T-helper 22 cell (primary cell): ENCODE measurements around the gene FAAP100.

Experiments used
- DNase-seq: peaks from one replicate; pipeline ENCODE4 v3.0.0-alpha.2; 2020; ENCODE audit warnings: low read depth

FAAP100 gene

GRCh38 chr17:81577278-81578000 lies 25.3 kb upstream of the FAAP100 start:
- DNase-seq, result no peak

DNA sequence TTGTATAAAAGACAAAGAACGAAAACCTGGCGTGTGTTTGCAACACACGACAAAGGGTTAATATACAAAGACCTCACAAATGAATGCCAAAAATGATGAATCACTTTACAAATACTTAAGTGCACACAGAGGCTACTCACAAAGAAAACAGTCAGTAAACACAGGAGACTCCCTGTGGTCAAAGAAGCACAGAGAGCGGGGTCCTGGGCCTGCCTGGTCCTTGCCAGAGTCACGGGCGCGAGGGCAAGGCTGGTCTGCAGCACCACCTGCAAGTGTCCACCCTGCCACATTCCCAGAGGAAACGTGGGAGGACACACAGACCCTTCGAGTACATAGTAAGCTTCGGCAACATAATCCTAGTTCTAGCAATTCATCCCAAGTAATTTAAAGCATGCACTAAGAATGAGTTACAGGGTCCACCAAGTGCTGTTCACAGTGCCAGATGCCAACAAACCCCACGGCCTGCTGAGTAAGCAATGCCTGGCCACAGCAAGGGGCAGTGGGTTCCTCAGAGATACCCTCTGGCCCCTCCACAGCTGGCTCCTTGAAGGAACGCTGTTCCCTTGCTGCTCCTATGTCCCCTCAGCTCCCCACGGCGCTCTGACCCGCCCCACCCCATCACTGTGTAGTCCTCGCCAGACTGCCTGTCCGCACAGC lies 24.6 kb upstream of the FAAP100 start:
- DNase-seq, result no peak

- DNase-seq, result no peak
These were observed 23.7 kb upstream of the FAAP100 start for GRCh38 chr17:81575836-81576235.

DNA sequence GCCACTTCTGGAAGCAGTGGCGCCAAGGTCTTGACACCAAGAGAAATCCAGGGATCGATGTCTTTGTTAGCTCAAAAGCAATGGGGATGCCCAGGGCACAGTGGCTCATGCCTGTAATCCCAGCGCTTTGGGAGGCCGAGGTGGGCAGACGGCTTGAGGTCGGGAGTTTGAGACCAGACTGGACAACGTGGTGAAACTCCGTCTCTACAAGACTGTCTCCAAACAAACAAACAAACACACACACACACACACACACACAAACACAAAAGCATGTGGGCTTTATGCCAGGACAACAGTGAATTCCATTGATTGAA lies 22.4 kb upstream of the FAAP100 start:
- DNase-seq, result no peak

- no peak for DNase-seq
These were observed 21.9 kb upstream of the FAAP100 start for GRCh38 chr17:81573794-81574642.

GRCh38 chr17:81572563-81573168 lies 20.5 kb upstream of the FAAP100 start:
- DNase-seq, result no peak

DNA sequence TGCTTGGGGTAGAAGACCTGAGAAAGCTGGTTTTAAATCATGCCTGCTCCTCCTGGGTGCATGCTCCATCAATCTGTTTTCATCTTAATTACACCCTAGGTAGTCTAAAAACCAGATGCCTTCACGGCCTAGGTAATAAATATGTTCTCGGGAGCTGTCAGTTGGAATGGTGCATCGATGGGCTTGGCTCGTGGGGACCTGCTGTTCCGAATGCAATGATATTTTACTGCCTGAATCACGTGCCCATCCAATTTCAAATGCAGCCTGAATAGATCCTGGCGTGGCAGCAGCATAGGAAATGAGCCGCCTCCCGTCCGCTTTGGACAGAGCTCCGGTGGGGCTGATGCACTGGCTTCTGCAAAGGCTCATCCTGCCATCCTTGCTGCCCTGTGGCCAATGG lies 18.8 kb upstream of the FAAP100 start:
- DNase-seq, result no peak

DNA sequence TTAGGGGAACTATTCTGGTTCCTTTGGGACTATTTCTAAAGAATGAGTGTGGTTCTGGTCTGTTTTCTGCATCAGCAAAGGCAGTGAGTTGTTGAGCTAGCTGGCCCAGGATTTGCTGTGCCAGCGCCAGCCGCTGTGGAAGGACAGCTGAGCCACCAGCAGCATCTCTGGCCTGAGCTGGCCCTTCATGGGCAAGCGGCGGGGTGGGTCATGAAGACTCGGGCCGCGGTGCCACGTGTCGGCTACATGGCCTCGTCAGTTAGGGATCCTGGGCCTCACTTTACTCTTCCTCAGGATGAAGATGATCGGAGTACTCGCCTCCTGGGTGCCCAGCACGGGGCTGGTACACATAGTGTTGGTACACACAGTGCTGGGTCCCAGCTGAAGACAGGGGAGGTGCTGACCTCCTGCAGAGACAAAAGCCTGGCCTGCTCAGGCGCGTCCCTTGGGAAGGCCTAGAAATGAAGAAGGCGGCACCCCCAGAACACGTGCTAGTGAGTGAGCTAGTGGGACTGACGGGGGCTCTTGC lies 17.9 kb upstream of the FAAP100 start:
- DNase-seq, result no peak

DNA sequence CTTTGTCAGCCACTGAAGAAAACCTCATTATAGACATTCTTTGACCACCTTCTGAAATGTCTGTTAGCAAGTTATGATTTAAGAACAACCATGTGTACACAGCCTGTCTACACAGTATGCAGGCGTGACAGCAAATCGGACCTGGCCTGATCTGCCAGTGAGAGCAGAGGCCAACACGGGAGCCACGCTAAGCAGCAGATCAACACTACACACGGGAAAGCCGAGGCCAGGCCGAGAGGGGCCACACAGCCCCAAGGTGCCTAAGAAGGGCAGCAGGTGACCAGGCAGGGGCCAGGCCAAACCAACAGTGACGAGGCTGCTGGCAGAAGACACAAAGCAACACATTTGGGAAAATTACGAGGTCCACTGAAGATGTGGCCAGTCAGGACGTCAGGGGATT lies 16.3 kb upstream of the FAAP100 start:
- no peak for DNase-seq

DNA sequence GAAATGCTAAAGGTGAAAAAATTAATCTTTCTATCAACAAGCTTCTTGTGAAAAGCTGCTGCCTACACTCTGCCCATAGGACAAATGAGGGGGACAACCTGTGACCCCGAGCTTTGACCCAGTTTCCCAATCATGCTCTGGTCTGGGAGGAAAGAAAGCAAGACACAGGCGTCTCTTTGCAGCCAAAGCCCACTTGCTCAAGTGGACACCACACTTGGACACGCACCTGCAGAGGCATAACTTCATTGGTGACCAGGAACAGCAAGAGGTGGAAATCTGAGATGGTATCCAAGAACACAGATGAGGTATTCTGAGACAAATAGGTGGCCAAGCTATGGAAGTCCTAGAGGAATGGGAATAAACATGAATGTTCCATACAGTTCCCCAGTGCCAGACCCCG lies 15.0 kb upstream of the FAAP100 start:
- DNase-seq, result no peak

DNA sequence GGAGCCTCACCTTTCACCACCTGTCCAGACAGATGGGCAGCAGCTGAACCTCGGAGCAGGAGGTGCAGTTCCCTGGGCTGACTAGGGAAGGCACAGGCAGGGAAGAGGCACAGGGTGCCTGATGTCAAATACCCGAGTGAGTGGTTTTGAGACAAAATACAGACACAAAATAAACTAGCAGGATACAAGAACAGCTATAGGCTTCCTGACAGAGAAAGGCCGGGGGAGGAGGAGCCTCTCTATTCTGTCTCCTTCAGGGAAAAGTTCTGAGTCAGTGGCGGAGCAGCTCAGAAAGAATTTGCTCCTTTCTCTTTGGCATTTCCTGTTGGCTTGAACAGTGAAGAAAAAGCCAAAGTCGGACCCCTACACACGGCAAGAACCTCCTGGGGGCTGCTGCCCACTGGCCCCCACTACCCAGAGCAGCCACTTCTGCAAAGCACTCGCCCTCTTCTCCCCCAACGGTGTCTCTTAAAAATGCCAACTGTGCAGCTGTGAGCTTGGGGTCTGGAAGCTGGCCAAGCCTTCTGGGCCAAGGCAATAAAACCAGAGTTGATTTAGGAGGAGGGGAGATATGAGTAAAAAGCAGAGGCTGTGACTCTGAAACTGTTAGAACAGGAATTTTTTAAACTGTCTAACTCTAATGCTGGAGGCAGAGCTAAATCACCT lies 14.4 kb upstream of the FAAP100 start:
- DNase-seq, result no peak

- no peak for DNase-seq
These were observed 13.1 kb upstream of the FAAP100 start for GRCh38 chr17:81565231-81565630.

- no peak for DNase-seq
These were observed 12.6 kb upstream of the FAAP100 start for GRCh38 chr17:81564778-81565177.

- DNase-seq, result no peak
These were observed 11.9 kb upstream of the FAAP100 start for GRCh38 chr17:81563861-81564586.

DNA sequence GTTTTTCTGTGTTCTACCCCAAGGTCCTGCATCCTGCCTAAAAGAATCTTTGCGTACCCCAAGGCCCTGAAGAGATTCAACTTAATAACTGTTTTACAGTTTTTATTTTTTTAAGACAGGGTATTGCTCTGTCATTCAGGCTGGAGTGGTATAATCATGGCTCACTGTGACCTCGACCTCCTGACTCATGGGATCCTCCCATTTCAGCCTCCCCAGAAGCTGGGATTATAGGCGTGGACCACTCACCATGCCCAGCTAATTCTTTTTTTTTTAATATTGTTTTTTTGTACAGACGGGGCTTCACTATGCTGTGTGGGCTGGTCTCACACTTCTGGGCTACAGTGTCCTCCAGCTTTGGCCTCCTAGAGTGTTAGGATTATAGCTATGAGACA lies 9.3 kb upstream of the FAAP100 start:
- DNase-seq, result no peak

DNA sequence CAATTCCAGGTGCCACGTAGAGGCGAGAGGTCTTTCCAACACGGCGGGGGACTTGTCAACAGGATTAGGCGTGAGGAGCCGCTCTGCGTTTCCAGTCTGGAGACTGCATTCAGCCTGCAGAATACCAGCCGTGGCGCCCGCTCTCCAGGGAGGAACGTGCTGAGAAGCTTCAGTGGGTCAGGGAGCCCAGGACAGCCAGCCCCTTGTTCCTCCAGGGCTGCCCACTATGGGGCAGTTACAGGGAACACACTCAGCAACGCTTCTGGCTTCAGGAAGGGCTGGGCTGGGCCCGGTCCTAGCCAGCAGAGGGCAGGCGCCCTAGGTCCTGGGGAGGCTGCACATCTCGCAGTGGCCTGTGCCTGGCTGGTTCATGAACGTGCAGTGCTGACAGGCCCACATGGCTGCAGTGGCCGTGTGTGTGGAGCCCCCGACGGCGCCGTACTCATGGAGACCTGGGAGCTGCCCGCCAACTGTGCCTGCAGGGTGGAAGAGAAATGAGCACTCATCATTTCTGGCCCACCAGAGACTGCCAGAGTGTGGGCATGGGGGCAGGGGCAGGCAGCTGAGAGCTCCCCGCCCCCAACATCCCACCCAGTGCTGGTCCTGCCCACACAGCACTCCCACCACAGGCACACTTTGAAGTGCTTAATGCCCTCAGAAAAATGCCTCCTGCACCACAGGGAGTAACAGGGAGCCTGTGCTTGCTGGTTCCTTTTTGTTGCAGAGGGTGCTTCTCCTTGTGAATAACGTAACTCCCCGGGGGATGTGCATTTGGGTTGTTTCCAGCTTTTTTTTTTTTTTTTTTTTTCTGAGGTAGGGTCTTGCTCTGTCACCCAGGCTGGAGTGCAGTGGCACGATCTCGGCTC lies 7.0 kb upstream of the FAAP100 start:
- no peak for DNase-seq

- DNase-seq, result no peak
These were observed 5.9 kb upstream of the FAAP100 start for GRCh38 chr17:81558115-81558468.

DNA sequence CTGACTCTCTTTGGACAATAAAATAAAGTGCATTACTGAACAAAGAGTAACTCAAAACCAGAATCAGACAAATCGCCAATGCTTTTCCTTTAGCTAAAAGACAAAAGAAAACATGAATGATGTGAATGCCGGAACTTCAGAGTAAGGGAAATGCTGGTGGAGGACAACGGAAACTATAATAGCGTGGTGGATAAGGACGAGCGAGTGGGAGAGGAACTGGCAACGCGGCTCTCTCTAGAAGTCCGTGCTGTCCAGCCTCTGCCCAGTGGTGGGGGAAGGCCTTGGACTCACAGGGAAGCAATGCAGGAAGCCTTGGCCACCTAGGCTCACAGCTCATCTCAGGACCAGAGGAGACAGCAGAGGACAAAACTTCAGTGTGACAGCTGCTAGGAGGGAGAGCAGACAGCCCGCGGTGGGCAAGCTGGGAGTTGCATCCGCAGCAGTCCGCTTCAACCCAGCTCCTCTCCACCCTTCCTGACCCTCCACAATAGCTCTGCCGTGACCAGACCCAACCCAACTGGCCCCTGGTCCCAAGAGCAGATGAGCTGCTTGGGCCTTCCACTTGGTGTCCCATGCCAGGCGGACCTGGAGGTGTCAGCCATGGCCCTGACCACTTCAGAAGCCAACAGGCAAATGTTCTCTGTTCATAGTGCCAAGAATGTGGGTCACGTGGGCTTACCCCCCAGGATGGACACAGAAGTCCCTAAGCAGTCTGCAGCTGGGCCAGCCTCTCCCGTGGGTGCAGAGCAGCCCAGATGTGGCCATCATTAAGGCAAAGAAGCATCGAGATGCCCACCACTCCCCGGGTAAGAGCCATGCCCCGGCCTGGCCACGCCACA lies 5.3 kb upstream of the FAAP100 start:
- no peak for DNase-seq

DNA sequence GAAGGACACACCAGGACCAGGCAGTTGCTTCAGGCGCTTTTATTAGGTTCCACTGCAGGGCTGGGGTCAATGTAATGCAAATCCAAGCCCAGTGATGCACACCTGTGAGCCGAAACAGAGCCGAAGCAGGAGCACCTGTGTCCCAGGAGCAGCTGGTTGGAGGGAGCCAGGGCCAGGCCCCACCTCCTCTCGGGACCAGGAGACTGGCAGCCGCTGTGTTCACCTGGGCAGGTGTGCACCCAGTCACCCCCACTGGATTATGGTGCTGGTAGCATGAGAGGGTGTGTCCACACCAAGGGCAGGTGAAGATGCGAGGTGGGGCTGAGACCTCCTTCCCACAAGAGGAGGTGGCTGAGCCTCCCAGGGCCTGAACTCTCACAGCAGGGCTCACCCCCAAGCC lies 4.7 kb upstream of the FAAP100 start:
- no peak for DNase-seq
